GM12864 (cell line): ENCODE measurements around the gene PYHIN1.
"Not testable (repeated sequence)": the region's sequence is repeated elsewhere in the genome, so short reads cannot be mapped to it uniquely, and the experiment has no call there.

ENCODE experiments used
- DNase-seq: peaks from one replicate; pipeline ENCODE4 v3.0.0-alpha.2; 2011; ENCODE audit warnings: low read depth
- H3K4me3 ChIP-seq: 2 replicates; pipeline ENCODE4 v1.5.1; 2011; ENCODE audit warnings: mild to moderate bottlenecking, low read depth, low read length, control low read depth
- CTCF ChIP-seq: IDR thresholded peaks from 2 replicates; pipeline ENCODE4 v1.5.1; 2011; ENCODE audit warnings: low read depth, mild to moderate bottlenecking, moderate library complexity, low read length, control low read depth, inconsistent platforms; ENCODE audit errors: missing control alignments

Gene PYHIN1

GRCh38 chr1:159000625-159001024 lies 69.3 kb downstream of the PYHIN1 start:
- DNase-seq: no peak
- no peak overlapping the region for H3K4me3 ChIP-seq
- no peak for TF ChIP-seq CTCF

- H3K4me3 ChIP-seq: no peak overlapping the region
- no peak for TF ChIP-seq CTCF
- no peak for DNase-seq
Measured at GRCh38 chr1:159005161-159005560, 73.8 kb downstream of the PYHIN1 start.

GRCh38 chr1:159005676-159006075 lies 74.3 kb downstream of the PYHIN1 start:
- no peak for TF ChIP-seq CTCF
- no peak overlapping the region for H3K4me3 ChIP-seq
- no peak for DNase-seq

- not testable (repeated sequence) for H3K4me3 ChIP-seq, DNase-seq
Measured at GRCh38 chr1:159006210-159006807, 75.0 kb downstream of the PYHIN1 start.

- TF ChIP-seq CTCF: no peak
- no peak overlapping the region for H3K4me3 ChIP-seq
- no peak for DNase-seq
Measured at GRCh38 chr1:159007726-159008125, 76.4 kb downstream of the PYHIN1 start.

- H3K4me3 ChIP-seq: peak overlapping the region; percentile 84
- DNase-seq: peak; percentile 73
- no peak for TF ChIP-seq CTCF
Measured at GRCh38 chr1:159008744-159009188, 77.4 kb downstream of the PYHIN1 start.

GRCh38 chr1:159009287-159009686 lies 77.9 kb downstream of the PYHIN1 start:
- no peak for DNase-seq
- H3K4me3 ChIP-seq: peak overlapping the region; percentile 84
- no peak for TF ChIP-seq CTCF
